Measurements from ENCODE around the gene CD2.

GRCh38 chr1:116740746-116741145, 13.5 kb upstream of the CD2 start:
- TF ChIP-seq CTCF (conservative IDR thresholded peaks at IDR 0.05; ENCODE audit: low read length) (no peak), EZH2phosphoT487 (IDR thresholded peaks at IDR 0.05; ENCODE audit: borderline replicate concordance, low read depth, low read length) (no peak)
